ENCODE results near the gene LINGO4. TPM values are rescaled to one million over a fixed set of nuclear protein-coding genes. Genes with fewer than 3 reads are reported as not detected.

LINGO4 gene
- total RNA-seq (not detected in 2 replicates), polyA plus RNA-seq (not detected in 2 replicates)

- no peak within 1 kb of the TSS for H3K4me3 ChIP-seq
- H3K27ac ChIP-seq: no peak within 1 kb of the TSS
- peaks cover 13% of the 10 kb centered on the region for H3K27me3 ChIP-seq
- WGBS (ENCODE audit: low lambda C conversion rate, missing lambda C conversion rate): 79% methylated on average over 12 of the region's 12 CpGs
- H2AFZ ChIP-seq: no peak within 1 kb of the TSS
- no peaks in the 10 kb centered on the region for H3K36me3 ChIP-seq (replicated peaks; ENCODE audit: insufficient read depth, low read depth)
- no peak within 1 kb of the TSS for H3K4me2 ChIP-seq
- no peaks in the 10 kb centered on the region for H3K9me2 ChIP-seq (replicated peaks; ENCODE audit: insufficient read depth)
- no peaks in the 10 kb centered on the region for H3K79me2 ChIP-seq
- H3K4me1 ChIP-seq (ENCODE audit: insufficient read depth): no peaks in the 10 kb centered on the region
- DNase-seq (ENCODE audit: low spot score): no peak
- no peaks in the 10 kb centered on the region for H3K9me3 ChIP-seq (ENCODE audit: low read depth)
- no peaks in the 10 kb centered on the region for H4K20me1 ChIP-seq (ENCODE audit: insufficient read depth, poor library complexity, severe bottlenecking)
- no peak for TF ChIP-seq EZH2phosphoT487 (IDR thresholded peaks at IDR 0.05; ENCODE audit: low read depth, severe bottlenecking, unreplicated experiment)
- no peak for TF ChIP-seq CTCF (IDR thresholded peaks at IDR 0.05; ENCODE audit: poor library complexity)
- TF ChIP-seq EZH2 (IDR thresholded peaks at IDR 0.05; ENCODE audit: borderline replicate concordance): no peak
These were observed at the start of gene LINGO4 for GRCh38 chr1:151805066-151805820. Gene LINGO4 (minus strand): TSS chr1:151805419. CDS start chr1:151802704, 2,715 bp downstream.

GRCh38 chr1:151854658-151855057 is 49.4 kb upstream of the LINGO4 start:
- DNase-seq (ENCODE audit: low spot score): no peak
- Histone ChIP-seq H3K27me3 (peaks cover 4% of the 10 kb centered on the region), H3K36me3 (replicated peaks; ENCODE audit: insufficient read depth, low read depth) (no peaks in the 10 kb centered on the region), H3K27ac (no peak overlapping the region), H3K9me3 (ENCODE audit: low read depth) (no peaks in the 10 kb centered on the region), H2AFZ (no peak overlapping the region), H3K4me2 (no peak overlapping the region), H3K4me1 (ENCODE audit: insufficient read depth) (no peaks in the 10 kb centered on the region), H3K9me2 (replicated peaks; ENCODE audit: insufficient read depth) (no peaks in the 10 kb centered on the region), H3K4me3 (no peak overlapping the region), H4K20me1 (ENCODE audit: insufficient read depth, poor library complexity, severe bottlenecking) (no peaks in the 10 kb centered on the region), H3K79me2 (no peaks in the 10 kb centered on the region)
- 82% methylated on average over 7 of the region's 7 CpGs for WGBS (ENCODE audit: low lambda C conversion rate, missing lambda C conversion rate)
- TF ChIP-seq EZH2 (IDR thresholded peaks at IDR 0.05; ENCODE audit: borderline replicate concordance) (no peak), EZH2phosphoT487 (IDR thresholded peaks at IDR 0.05; ENCODE audit: low read depth, severe bottlenecking, unreplicated experiment) (no peak), CTCF (IDR thresholded peaks at IDR 0.05; ENCODE audit: poor library complexity) (no peak)

GRCh38 chr1:151853411-151853943 is 48.3 kb upstream of the LINGO4 start, which contains the start of gene THEM5:
Gene THEM5 (minus strand): TSS chr1:151853712. CDS start chr1:151853565, 147 bp downstream.
- H3K27ac ChIP-seq: no peak within 1 kb of the TSS
- no peaks in the 10 kb centered on the region for H3K9me3 ChIP-seq (ENCODE audit: low read depth)
- TF ChIP-seq CTCF (IDR thresholded peaks at IDR 0.05; ENCODE audit: poor library complexity): no peak
- no peak for TF ChIP-seq EZH2phosphoT487 (IDR thresholded peaks at IDR 0.05; ENCODE audit: low read depth, severe bottlenecking, unreplicated experiment)
- no peak for TF ChIP-seq EZH2 (IDR thresholded peaks at IDR 0.05; ENCODE audit: borderline replicate concordance)
- H3K4me1 ChIP-seq (ENCODE audit: insufficient read depth): no peaks in the 10 kb centered on the region
- 83% methylated on average over 5 of the region's 5 CpGs for WGBS (ENCODE audit: low lambda C conversion rate, missing lambda C conversion rate)
- peaks cover 4% of the 10 kb centered on the region for H3K27me3 ChIP-seq
- no peaks in the 10 kb centered on the region for H3K79me2 ChIP-seq
- H3K4me3 ChIP-seq: no peak within 1 kb of the TSS
- no peaks in the 10 kb centered on the region for H3K9me2 ChIP-seq (replicated peaks; ENCODE audit: insufficient read depth)
- no peaks in the 10 kb centered on the region for H4K20me1 ChIP-seq (ENCODE audit: insufficient read depth, poor library complexity, severe bottlenecking)
- H3K4me2 ChIP-seq: no peak within 1 kb of the TSS
- no peak for DNase-seq (ENCODE audit: low spot score)
- no peak within 1 kb of the TSS for H2AFZ ChIP-seq
- no peaks in the 10 kb centered on the region for H3K36me3 ChIP-seq (replicated peaks; ENCODE audit: insufficient read depth, low read depth)

All from hepatocyte (in vitro differentiated cells).